HepG2 (cell line): Measurements from ENCODE around the gene ASB3. TPM values are rescaled to one million over a fixed set of nuclear protein-coding genes. Genes with fewer than 3 reads are reported as not detected.
A peak's percentile ranks its signal among the peaks of the same experiment; 100 is the strongest.

ENCODE experiments used
- FOXK2 ChIP-seq: fragments of 450-650 bp; IDR thresholded peaks from 2 replicates; pipeline ENCODE4 v1.6.1; 2016
- GLI4 ChIP-seq: sonication (generic); formaldehyde crosslinking; IDR thresholded peaks from 2 replicates; pipeline ENCODE4 v1.5.1; 2020; ENCODE audit warnings: missing genetic modification reagents, mild to moderate bottlenecking, moderate library complexity, borderline replicate concordance
- HES4 ChIP-seq: sonication (generic); formaldehyde crosslinking; IDR thresholded peaks from 2 replicates; pipeline ENCODE4 v1.9.0; 2021; ENCODE audit warnings: mild to moderate bottlenecking, missing genetic modification reagents, borderline replicate concordance
- ISX ChIP-seq: sonication (generic); formaldehyde crosslinking; conservative IDR thresholded peaks from 2 replicates; pipeline ENCODE4 v1.5.0; 2020; ENCODE audit warnings: missing genetic modification reagents
- KIAA2018 ChIP-seq: sonication (generic); formaldehyde crosslinking; IDR thresholded peaks from 2 replicates; pipeline ENCODE4 v1.5.0; 2020; ENCODE audit warnings: mild to moderate bottlenecking, missing genetic modification reagents, borderline replicate concordance
- KLF9 ChIP-seq: IDR thresholded peaks from 2 replicates; pipeline ENCODE4 v1.6.1; 2016; ENCODE audit warnings: low read depth
- MEIS2 ChIP-seq: sonication (generic); formaldehyde crosslinking; IDR thresholded peaks from 2 replicates; pipeline ENCODE4 v1.9.0; 2021; ENCODE audit warnings: mild to moderate bottlenecking, missing genetic modification reagents
- NFE2 ChIP-seq: sonication (generic); formaldehyde crosslinking; IDR thresholded peaks from 2 replicates; pipeline ENCODE4 v1.4.0; 2020; ENCODE audit warnings: missing genetic modification reagents
- NFKB2 ChIP-seq: sonication (generic); formaldehyde crosslinking; IDR thresholded peaks from 2 replicates; pipeline ENCODE4 v1.4.0; 2020; ENCODE audit warnings: missing genetic modification reagents, borderline replicate concordance
- SKI ChIP-seq: fragments of 450-650 bp; IDR thresholded peaks from one replicate; pipeline ENCODE4 v1.6.1; 2018; ENCODE audit warnings: mild to moderate bottlenecking; ENCODE audit not compliant: partially characterized antibody
- TBX3 ChIP-seq: fragments of 450-650 bp; IDR thresholded peaks from 2 replicates; pipeline ENCODE4 v1.6.1; 2017; ENCODE audit warnings: antibody characterized with exemption, mild to moderate bottlenecking, inconsistent platforms, borderline replicate concordance
- THAP11 ChIP-seq: IDR thresholded peaks from 2 replicates; pipeline ENCODE4 v1.6.1; 2016; ENCODE audit warnings: missing biosample characterization, missing genetic modification reagents
- TP53 ChIP-seq: sonication (generic); formaldehyde crosslinking; conservative IDR thresholded peaks from 2 replicates; pipeline ENCODE4 v1.4.0; 2020; ENCODE audit warnings: missing genetic modification reagents
- U2AF1 ChIP-seq: fragments of 200-400 bp; formaldehyde crosslinking; optimal IDR thresholded peaks from 2 replicates; pipeline ENCODE3; 2017; ENCODE audit warnings: mild to moderate bottlenecking, low read depth, low read length
- ZNF264 ChIP-seq: sonication (generic); formaldehyde crosslinking; IDR thresholded peaks from 2 replicates; pipeline ENCODE4 v1.4.0; 2020; ENCODE audit warnings: missing genetic modification reagents
- ZNF30 ChIP-seq: sonication (generic); formaldehyde crosslinking; IDR thresholded peaks from 2 replicates; pipeline ENCODE4 v1.5.0; 2020; ENCODE audit warnings: mild to moderate bottlenecking, missing genetic modification reagents
- ZSCAN9 ChIP-seq: IDR thresholded peaks from 2 replicates; pipeline ENCODE4 v1.6.1; 2016; ENCODE audit warnings: borderline replicate concordance
- polyA plus RNA-seq, 8 experiments: library from polyadenylated mRNA; depleted of rRNA in 3 of 8; stranded (reverse) in 7 of 8; unstranded in 1 of 8; fragments of >200 nt; fragmentation: Illumina TruSeq in 4 of 8; extraction: Trizol in 4 of 8; gene quantifications; 2 replicates each; pipeline versions ENCODE4 v1.2.1 to v1.2.3, GENCODE V29; 2011 to 2016; ENCODE audit warnings: low read depth in 4 of 8, missing spikeins in 1 of 8, mixed read lengths in 1 of 8; ENCODE audit not compliant: insufficient read depth in 1 of 8
- total RNA-seq, 5 experiments: library from RNA; depleted of rRNA; stranded (reverse); fragments of >200 nt; fragmentation: Illumina TruSeq; extraction: Trizol; gene quantifications; 2 replicates each; pipeline ENCODE4 v1.2.3, GENCODE V29; 2016; ENCODE audit warnings: low read depth in 1 of 5

Gene ASB3
- total and polyA plus RNA-seq, 2 of the 13 experiments (the other 11 are each of a cell fraction or from before 2014, with no cell fraction given): 40.1 to 41.8 TPM

GRCh38 chr2:53786705-53787613, at the start of gene ASB3, which contains the start of gene ERLEC1 (continued):
- TF ChIP-seq ZSCAN9 (CRISPR knock-in tag): peak; percentile 94
- no peak for TF ChIP-seq NFE2 (CRISPR knock-in tag)
- 0 out of 2 replicates have a peak, but pooled peaks have one; percentile 11 for TF ChIP-seq TBX3
- TF ChIP-seq MEIS2 (CRISPR knock-in tag): peak; percentile 96
- TF ChIP-seq U2AF1: no peak
- peak; percentile 76 for TF ChIP-seq SKI
- TF ChIP-seq TP53 (CRISPR knock-in tag): peak; percentile 89; the same call in 1 of the 2 replicates
- peak; percentile 96 for TF ChIP-seq NFKB2 (CRISPR knock-in tag)
- TF ChIP-seq KLF9 (CRISPR knock-in tag): peak; percentile 81; the same call in 1 of the 2 replicates
- peak; percentile 95 for TF ChIP-seq ZNF264 (CRISPR knock-in tag)
- TF ChIP-seq ISX (CRISPR knock-in tag): peak; percentile 58; the same call in 1 of the 2 replicates
- no peak for TF ChIP-seq ZNF30 (CRISPR knock-in tag)
- TF ChIP-seq GLI4 (CRISPR knock-in tag): peak; percentile 22; the same call in 1 of the 2 replicates
- TF ChIP-seq KIAA2018: 0 out of 2 replicates have a peak, but pooled peaks have one; percentile 32
- TF ChIP-seq FOXK2: peak; percentile 98
- peak; percentile 97 for TF ChIP-seq THAP11 (CRISPR knock-in tag)
- TF ChIP-seq HES4 (CRISPR knock-in tag): peak; percentile 24; the same call in 1 of the 2 replicates
